HG02870 (cell line): ENCODE measurements around the gene CASR.

Source experiments
- ATAC-seq: cut with Tn5 transposase; IDR thresholded peaks from one replicate; pipeline ENCODE4 v1.9.1; 2021; ENCODE audit warnings: mild to moderate bottlenecking, moderate library complexity; ENCODE audit not compliant: unreplicated experiment

The CASR gene

GRCh38 chr3:122301063-122301462, 117.6 kb downstream of the CASR start:
- peak; percentile 61 for ATAC-seq

GRCh38 chr3:122305818-122306621, 122.6 kb downstream of the CASR start:
- peak; percentile 49 for ATAC-seq

GRCh38 chr3:122306622-122306953, 123.1 kb downstream of the CASR start:
- ATAC-seq, result no peak

GRCh38 chr3:122307094-122307687, 123.7 kb downstream of the CASR start:
- ATAC-seq, result no peak

- ATAC-seq, result no peak
These were observed 124.5 kb downstream of the CASR start for GRCh38 chr3:122307976-122308375.

GRCh38 chr3:122310361-122310760, 126.9 kb downstream of the CASR start:
- ATAC-seq, result no peak

- no peak for ATAC-seq
These were observed 129.4 kb downstream of the CASR start for GRCh38 chr3:122312826-122313225.

- no peak for ATAC-seq
These were observed 129.8 kb downstream of the CASR start for GRCh38 chr3:122313281-122313680.

- no peak for ATAC-seq
These were observed 130.9 kb downstream of the CASR start for GRCh38 chr3:122314228-122314876.

GRCh38 chr3:122315619-122316018, 132.2 kb downstream of the CASR start:
- no peak for ATAC-seq

- no peak for ATAC-seq
These were observed 132.9 kb downstream of the CASR start for GRCh38 chr3:122316368-122316767.

GRCh38 chr3:122318620-122319019, 135.2 kb downstream of the CASR start:
- no peak for ATAC-seq

GRCh38 chr3:122322095-122323075, 138.9 kb downstream of the CASR start:
- ATAC-seq, result peak; percentile 49

GRCh38 chr3:122324871-122325323, 141.4 kb downstream of the CASR start, which contains the start of gene CSTA:
TSS of gene CSTA (plus strand) at chr3:122325248. CDS start at chr3:122325293, 45 bp downstream.
- no peak for ATAC-seq

- no peak for ATAC-seq
These were observed 142.3 kb downstream of the CASR start for GRCh38 chr3:122325769-122326168.

GRCh38 chr3:122331886-122332285, 148.4 kb downstream of the CASR start:
- no peak for ATAC-seq

- no peak for ATAC-seq
These were observed 149.1 kb downstream of the CASR start for GRCh38 chr3:122332551-122332950.
